ENCODE measurements around the gene PTPRM.

The PTPRM gene

DNA sequence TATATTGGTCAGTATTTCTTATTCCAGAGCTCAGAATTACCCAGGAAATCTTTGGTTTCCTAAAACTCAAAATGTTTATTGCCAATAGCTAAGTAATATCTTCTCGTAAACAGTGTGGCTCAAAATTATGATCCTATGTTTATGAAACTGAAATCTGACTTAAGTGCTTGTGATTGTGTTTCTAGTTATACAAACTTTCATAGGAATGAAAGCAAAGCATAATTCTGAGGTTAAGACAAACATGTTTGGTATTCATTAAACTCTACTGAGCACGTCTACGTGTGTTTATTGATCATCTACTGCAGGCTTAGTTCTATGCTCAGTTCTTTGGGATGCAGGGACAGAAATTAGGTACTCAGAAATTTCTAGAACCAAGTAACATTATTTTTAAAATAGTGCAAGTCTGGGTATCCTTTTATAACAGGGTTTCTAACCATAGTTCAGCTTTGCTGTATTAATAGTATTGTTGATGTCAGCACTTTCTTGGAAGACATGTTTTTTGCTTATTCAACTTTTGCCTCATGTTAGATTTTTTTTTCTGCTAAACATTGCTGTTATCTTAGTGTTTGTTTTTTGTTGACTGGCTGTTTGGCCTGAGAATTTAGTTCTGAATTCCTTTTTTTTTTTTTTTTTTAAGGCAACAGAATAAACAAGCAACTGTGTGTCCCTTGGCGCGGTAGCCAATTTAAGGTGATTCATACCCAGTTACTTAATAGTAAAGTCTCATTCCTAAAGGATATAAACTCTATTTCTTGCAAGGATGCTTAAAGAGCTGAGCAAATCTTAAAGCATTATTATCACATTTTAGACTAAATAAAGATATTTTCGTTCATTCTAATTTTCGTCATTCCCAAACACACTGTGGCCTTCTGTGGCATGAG, 31.3 kb downstream of the PTPRM start:
- H3K27me3 ChIP-seq (ENCODE audit: insufficient read depth, low read length, poor library complexity, severe bottlenecking) = no peaks in the 10 kb centered on the region
- peaks cover 33% of the 10 kb centered on the region for H3K4me1 ChIP-seq (ENCODE audit: insufficient read depth, low read length, poor library complexity, severe bottlenecking)
- no peak overlapping the region for H2AFZ ChIP-seq (ENCODE audit: low read length)
- no peak overlapping the region for H3K4me3 ChIP-seq (ENCODE audit: low read length, poor library complexity, severe bottlenecking)
- no peaks in the 10 kb centered on the region for H3K9me2 ChIP-seq (replicated peaks; ENCODE audit: low read depth, low read length)
- no peak overlapping the region for H3K4me2 ChIP-seq (ENCODE audit: low read depth, low read length, poor library complexity, severe bottlenecking)
- TF ChIP-seq EZH2phosphoT487 (IDR thresholded peaks at IDR 0.05; ENCODE audit: borderline replicate concordance) (no peak), CTCF (conservative IDR thresholded peaks at IDR 0.05; ENCODE audit: low read length) (no peak)
- H3K79me2 ChIP-seq (ENCODE audit: insufficient read depth, low read length) = peaks cover 3% of the 10 kb centered on the region; the same call in 1 of the 2 replicates
- no peaks in the 10 kb centered on the region for H3F3A ChIP-seq (ENCODE audit: low read depth)
- no peak overlapping the region for H3K9ac ChIP-seq (ENCODE audit: low read depth, low read length, poor library complexity, severe bottlenecking)
- no peaks in the 10 kb centered on the region for H3K36me3 ChIP-seq (ENCODE audit: insufficient read depth, low read length)
- H4K20me1 ChIP-seq (ENCODE audit: insufficient read depth, low read length, poor library complexity, severe bottlenecking) = no peaks in the 10 kb centered on the region
- no peaks in the 10 kb centered on the region; the same call in 1 of the 2 replicates for H3K9me3 ChIP-seq (ENCODE audit: insufficient read depth, low read depth, low read length)

DNA sequence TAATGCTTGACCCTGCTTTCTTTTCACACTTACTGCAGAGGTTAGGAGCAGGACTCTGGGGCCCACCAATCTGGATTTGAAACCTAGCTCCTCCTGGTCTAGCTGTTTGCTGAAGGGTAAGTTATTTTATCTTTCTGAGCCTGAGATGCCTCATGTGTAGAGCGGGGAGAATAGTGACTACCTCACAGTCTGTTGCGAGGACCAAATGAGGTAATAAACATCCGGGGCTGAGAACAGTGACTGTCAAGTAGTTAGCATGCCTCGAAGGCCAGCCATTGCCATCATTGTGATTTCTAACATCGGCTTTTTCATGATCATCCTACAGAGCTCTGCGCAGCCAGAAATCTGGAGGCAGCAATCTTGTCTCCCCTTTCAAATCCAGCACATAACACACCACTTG, 32.9 kb downstream of the PTPRM start:
- TF ChIP-seq CTCF (conservative IDR thresholded peaks at IDR 0.05; ENCODE audit: low read length) (no peak), EZH2phosphoT487 (IDR thresholded peaks at IDR 0.05; ENCODE audit: borderline replicate concordance) (no peak)
- H3K27me3 ChIP-seq (ENCODE audit: insufficient read depth, low read length, poor library complexity, severe bottlenecking) = no peaks in the 10 kb centered on the region
- peak overlapping the region; percentile 67 for H3K9ac ChIP-seq (ENCODE audit: low read depth, low read length, poor library complexity, severe bottlenecking)
- peak overlapping the region; percentile 63 for H3K4me3 ChIP-seq (ENCODE audit: low read length, poor library complexity, severe bottlenecking)
- H4K20me1 ChIP-seq (ENCODE audit: insufficient read depth, low read length, poor library complexity, severe bottlenecking) = no peaks in the 10 kb centered on the region
- peak overlapping the region; percentile 38; the same call in 1 of the 2 replicates for H2AFZ ChIP-seq (ENCODE audit: low read length)
- peak overlapping the region; percentile 70 for H3K4me2 ChIP-seq (ENCODE audit: low read depth, low read length, poor library complexity, severe bottlenecking)
- peaks cover 33% of the 10 kb centered on the region for H3K4me1 ChIP-seq (ENCODE audit: insufficient read depth, low read length, poor library complexity, severe bottlenecking)
- H3F3A ChIP-seq (ENCODE audit: low read depth) = no peaks in the 10 kb centered on the region
- no peaks in the 10 kb centered on the region for H3K36me3 ChIP-seq (ENCODE audit: insufficient read depth, low read length)
- no peaks in the 10 kb centered on the region; the same call in 1 of the 2 replicates for H3K9me3 ChIP-seq (ENCODE audit: insufficient read depth, low read depth, low read length)
- peaks cover 3% of the 10 kb centered on the region; the same call in 1 of the 2 replicates for H3K79me2 ChIP-seq (ENCODE audit: insufficient read depth, low read length)
- H3K9me2 ChIP-seq (replicated peaks; ENCODE audit: low read depth, low read length) = no peaks in the 10 kb centered on the region

DNA sequence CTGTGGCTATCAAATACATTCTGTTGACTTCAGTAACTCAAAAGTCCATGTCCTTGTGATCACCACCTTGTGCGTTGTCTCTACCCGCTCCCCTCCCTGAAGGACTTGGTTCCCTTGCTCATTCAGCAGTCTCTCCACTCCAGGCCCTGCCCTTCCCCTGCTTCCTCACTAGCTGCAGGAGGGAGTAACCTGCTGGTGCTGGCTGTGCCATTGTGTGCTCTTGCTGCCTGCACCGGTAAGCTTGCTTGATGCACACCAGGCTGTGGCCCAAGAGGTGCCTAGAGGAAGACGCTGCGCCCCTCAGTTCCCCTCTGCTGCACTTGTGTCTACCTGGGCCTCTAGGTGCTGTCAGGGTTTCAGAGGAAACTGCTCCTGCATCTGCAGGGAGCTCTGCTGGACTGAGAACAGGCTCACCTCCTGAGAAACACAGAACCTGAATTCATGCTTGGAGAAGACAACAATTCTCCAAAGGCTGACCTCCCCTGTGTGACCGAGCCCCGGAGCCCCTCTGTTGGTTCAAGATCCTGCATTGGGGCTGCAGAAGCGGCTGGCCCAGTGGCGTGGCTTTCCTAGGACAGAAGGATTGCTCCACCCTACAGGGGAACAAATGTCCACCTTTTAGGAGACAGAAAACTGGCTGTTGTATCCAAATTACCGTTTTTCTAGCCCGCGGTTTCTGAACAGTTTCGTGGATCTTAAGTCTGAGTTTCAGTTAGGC, 33.6 kb downstream of the PTPRM start:
- H3K4me3 ChIP-seq (ENCODE audit: low read length, poor library complexity, severe bottlenecking) = peak overlapping the region; percentile 63
- H3K9me3 ChIP-seq (ENCODE audit: insufficient read depth, low read depth, low read length) = no peaks in the 10 kb centered on the region; the same call in 1 of the 2 replicates
- H3K4me1 ChIP-seq (ENCODE audit: insufficient read depth, low read length, poor library complexity, severe bottlenecking) = peaks cover 33% of the 10 kb centered on the region
- no peaks in the 10 kb centered on the region for H3K9me2 ChIP-seq (replicated peaks; ENCODE audit: low read depth, low read length)
- H3K79me2 ChIP-seq (ENCODE audit: insufficient read depth, low read length) = peaks cover 3% of the 10 kb centered on the region; the same call in 1 of the 2 replicates
- H3K4me2 ChIP-seq (ENCODE audit: low read depth, low read length, poor library complexity, severe bottlenecking) = peak overlapping the region; percentile 70
- peak overlapping the region; percentile 38; the same call in 1 of the 2 replicates for H2AFZ ChIP-seq (ENCODE audit: low read length)
- H3K9ac ChIP-seq (ENCODE audit: low read depth, low read length, poor library complexity, severe bottlenecking) = peak overlapping the region; percentile 67
- H3K27me3 ChIP-seq (ENCODE audit: insufficient read depth, low read length, poor library complexity, severe bottlenecking) = no peaks in the 10 kb centered on the region
- H3K36me3 ChIP-seq (ENCODE audit: insufficient read depth, low read length) = no peaks in the 10 kb centered on the region
- TF ChIP-seq CTCF (conservative IDR thresholded peaks at IDR 0.05; ENCODE audit: low read length) (no peak), EZH2phosphoT487 (IDR thresholded peaks at IDR 0.05; ENCODE audit: borderline replicate concordance) (no peak)
- H3F3A ChIP-seq (ENCODE audit: low read depth) = no peaks in the 10 kb centered on the region
- H4K20me1 ChIP-seq (ENCODE audit: insufficient read depth, low read length, poor library complexity, severe bottlenecking) = no peaks in the 10 kb centered on the region

Data from Loucy (cell line).